Middle frontal gyrus (tissue), 1 donor: ENCODE data around the gene CENPQ.

Experiments
- DNase-seq: peaks from one replicate; pipeline ENCODE4 v3.0.0-alpha.2; 2015; ENCODE audit warnings: low spot score; ENCODE audit errors: extremely low spot score

The CENPQ gene

DNA sequence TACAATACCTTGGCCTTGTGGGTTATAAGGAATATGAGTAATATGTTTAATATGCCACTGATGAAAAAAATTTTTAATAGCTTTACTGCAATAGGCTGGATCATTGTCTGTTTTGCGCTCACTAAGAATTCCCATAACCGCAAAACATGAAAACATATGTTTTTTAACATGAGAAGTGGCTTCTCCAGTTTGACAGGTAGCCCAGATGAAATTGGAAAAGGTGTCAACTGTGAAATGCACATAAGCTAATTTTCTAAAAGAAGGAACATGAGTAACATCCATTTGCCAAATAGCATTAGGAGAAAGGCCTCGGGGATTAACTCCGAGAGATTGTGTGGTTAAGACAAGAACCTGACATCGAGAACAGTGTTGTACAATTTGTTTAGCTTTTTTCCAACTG, 41.5 kb downstream of the CENPQ start:
- no peak for DNase-seq

DNA sequence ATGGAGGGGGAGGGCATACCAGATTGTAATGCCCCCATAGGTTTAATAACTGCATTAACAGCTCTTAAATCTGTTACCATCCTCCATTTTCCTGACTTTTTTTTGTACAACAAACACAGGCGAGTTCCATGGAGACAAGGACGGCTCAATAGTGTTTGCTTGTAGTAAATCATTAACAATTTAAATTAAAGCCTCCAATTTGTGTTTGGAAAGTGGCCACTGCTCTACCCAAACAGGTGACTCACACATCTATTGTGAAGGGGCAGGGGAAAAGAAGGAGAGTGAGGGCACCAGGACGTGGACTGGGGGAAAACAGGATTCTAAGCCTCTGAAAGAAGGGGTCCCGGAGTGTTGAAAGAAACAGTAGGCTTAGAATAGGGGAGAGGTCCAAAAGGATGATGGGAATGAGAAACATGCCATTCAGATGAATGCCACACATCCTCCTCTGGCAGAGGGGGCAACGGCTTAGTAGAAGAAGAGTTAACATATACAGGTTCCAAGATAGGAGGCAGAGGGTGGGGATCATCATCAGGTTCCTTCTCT, 43.5 kb downstream of the CENPQ start:
- DNase-seq: no peak

DNA sequence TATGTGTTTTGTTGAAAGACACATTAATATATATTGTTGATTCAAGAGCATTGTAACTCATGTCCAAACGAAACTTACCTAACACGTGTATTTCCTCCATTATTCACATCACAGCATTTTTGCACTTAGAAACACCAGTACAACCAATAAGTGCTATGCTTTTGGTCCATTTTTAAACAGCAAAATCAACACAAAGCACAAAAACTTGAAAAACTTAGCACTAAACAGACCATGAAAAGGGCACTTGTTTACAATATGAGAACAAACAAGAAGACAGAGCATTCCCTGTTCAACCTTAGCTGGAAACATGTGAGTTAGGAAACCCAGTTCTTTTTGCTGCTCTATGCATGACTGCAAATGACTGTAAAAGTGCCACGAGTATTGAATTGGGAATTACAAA, 46.2 kb downstream of the CENPQ start:
- DNase-seq: no peak

DNA sequence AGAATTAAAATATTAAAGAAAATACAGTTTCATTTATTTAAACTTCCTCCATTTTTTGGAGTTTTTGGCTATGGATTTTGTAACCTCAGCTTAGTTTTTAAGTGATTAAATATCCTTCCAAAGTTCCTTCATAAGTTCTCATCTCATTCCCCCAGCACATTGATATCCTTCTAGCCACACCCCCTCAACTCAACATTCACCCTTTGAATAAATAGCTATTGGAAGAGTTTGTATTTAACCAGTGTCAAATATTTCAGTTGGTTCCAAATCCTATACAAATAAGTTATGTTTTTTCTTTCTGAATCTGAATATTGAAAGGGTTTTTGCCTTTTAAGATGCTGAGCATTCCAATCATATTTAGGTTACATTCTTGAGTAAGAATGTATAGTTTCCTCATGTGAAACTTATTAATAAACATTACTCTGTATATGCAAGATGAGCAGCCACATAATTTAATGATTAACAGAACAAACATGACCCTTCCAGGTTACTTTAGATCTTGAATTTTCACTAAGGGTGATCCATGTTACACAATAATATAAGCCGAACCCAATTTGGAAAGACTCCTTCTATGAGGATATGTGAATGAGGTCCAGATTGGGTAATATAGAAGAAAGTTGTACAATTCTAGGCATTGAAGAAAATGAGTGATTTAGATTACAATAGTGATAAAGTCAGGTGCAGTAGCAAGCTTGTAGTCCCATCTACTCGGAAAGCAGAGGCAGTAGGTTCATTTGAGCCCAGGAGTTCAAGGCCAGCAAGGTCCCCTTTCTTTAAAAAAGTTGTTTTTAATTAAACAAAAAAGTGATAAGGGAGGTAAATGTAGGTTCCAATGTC, 50.2 kb downstream of the CENPQ start:
- no peak for DNase-seq

DNA sequence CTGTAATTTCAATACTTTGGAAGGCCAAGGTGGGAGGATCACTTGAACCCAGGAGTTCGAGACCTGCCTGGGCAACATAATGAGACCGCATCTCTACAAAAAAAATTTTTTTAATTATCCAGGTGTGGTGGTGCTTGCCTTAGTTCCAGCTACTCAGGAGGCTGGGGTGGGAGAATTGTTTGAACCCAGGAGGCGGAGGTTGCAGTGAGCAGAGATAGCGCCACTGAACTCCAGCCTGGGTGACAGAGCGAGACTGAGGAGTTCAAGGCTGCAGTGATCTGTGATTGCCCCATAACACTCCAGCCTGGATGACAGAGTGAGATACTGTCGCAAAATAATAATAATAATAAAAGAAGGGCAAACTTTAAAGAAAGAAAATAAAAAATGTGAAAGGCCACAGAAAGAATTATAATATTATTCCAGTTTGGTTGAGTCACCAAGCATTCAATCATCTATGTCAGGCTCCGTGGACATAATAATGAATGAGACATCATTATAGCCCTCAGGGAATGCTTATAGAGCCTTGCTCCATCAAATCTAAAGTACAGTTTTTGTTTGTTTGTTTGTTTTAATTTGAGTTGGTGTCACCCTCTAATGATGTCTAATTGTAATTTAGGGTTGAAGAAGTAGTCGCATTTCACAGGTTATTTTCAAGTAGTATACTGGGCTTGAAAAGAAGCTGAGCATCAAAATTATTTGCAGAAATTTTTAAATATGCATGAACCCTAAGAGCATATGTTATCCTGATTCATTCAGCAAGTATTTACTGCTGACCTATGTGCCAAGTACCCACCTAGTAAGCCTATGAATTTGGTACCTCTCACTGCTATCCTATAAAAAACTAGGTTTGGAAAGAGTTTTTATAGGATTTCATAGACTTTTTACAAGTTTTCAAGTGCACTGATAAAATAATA, 51.7 kb downstream of the CENPQ start:
- no peak for DNase-seq

DNA sequence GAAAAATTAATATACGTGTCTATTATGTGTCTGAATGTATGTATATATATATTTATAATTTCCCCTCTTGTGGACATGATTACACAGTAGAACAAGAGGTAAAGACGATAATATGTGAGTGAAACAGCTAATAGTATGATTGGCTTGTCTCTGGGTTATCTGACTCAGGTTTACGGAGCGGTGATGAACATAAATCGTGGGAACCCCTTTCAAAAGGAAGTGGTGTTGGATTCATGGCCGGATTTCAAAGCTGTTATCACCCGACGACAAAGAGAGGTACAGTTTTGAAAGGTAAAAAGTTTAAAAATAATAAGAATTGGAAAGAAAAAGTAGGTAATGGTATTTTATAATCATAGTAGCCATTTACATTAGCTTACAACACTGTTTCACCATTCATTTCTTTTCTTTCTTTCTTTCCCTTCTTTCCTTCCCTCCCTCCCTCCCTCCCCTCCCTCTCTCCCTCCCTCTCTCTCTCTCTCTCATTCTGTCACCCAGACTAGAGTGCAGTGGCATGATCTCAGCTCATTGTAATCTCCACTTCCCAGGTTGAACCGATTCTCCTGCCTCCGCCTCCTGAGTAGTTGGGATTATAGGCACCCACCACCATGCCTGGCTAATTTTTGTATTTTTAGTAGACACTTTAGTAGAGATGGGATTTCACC, 52.4 kb downstream of the CENPQ start:
- DNase-seq: no peak

DNA sequence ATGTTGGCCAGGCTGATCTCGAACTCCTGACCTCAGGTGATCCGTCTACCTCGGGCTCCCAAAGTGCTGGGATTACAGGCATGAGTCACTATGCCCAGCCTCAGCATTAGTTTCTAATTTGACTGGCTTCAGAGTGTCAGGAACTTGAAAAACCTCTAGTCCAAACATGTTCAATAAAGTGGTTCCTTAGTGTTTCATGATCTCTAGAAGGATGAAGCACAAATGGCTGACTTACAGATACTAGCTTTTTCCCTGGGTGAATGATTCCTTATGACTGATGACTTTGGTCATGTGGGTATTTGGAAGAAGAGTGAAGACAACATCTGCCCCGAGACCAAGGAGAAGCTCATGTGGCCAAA, 53.0 kb downstream of the CENPQ start:
- no peak for DNase-seq

DNA sequence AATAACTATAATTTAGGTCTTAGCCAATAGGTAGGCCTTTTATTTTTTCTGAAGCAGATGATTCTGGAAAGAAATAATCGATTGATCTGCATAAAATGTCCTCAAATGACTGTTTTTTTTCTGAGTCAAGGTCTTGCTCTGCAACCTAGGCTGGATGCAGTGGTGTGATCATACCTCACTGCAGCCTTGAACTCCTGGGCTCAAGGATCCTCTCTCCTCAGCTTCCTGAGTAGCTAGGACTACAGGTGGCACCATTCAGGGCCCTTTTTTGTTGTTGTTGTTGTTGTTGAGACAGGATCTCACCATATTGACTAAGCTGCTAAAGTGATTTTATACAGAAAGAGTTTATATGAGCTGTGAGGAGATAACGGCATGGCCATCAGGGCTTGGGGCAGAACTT, 54.7 kb downstream of the CENPQ start:
- no peak for DNase-seq

DNA sequence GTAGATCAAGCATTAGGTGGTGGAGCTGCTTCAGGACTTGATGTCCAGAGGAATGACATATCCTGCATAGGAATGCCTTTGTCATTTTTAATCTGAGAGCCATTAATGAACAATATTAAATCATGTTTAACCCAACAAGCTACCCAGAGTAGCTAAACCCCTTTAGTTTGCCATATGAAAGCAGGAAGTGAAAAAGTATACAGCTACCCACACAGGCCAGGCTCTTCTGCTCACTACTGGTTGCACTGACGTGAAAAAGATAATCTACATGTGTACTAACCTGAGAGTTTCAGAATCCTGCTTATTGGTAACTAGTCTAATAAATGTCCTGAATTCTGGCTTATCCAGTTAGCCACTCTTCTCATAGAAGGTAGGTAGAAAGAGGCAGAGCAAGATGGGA, 56.5 kb downstream of the CENPQ start:
- DNase-seq: no peak

DNA sequence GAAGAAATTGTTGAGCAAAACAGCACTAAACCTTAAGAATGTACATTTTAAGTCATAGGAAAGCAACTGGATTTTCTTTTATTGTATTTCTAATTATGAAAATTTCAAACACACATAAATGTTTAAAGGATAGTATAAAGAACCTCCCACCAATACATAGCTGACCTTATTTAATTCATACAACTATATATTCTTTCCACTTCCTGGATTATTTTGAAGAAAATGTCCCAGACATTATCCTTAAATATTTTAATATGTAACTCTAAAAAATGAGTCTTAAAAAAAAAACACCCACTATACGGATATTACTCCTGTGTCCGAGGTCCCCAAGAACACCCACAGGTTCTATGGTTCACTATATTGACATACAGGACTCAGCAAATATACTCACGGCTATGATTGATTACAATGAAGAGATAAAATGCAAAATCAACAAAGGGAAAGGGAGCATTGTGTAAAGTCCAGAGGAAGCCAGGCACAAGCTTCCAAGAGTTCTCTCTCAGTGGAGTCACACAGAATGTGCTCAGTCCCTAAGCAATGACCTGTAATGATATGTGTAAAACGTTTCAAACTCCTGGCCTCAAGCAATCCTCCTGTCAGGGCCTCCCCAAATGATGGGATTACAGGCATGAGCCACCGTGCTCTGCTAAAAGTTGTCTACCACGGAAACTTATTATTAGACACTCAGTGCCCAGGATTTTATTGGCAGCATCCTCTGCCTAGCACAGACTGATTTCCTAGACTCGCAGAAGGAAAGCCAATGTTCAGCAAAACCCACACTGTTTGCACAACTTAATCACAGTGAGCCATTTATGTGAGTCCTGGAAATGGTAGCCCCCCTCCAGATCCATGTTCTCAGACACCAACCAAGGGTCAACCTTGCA, 59.8 kb downstream of the CENPQ start:
- no peak for DNase-seq

DNA sequence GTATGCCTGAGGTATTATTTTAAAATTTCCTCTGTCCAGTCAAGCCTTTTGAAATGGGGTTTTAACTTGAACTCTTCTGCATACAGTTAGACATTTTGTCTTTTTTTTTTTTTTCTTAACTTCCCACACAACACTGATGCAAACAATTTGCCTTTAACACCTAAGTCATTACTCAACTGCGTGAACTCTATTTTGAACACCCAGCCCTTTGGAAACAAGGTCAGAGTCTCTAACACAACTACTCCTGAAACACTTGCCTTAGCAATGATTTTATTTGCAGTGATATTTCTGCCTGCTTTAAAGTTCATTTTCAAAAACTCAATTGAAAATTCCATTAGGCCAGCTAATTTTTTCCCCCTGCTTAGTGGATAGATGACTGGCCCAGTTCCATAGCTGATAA, 60.7 kb downstream of the CENPQ start:
- no peak for DNase-seq

DNA sequence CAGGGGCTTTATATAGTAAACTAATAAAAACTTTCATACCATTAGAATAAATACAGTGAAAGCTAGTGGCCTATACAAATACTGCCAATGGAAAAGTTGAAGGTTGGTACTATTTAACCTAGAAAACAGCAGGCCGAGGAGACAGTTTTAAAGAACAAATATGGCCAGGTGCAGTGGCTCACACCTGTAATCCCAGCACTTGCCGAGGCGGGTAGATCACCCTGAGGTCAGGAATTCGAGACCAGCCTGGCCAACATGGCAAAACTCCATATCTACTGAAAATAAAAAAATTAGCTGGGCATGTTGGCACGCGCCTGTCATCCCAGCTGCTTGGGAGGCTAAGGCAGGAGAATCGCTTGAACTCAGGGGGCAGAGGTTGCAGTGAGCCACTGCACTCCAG, 61.4 kb downstream of the CENPQ start:
- no peak for DNase-seq

DNA sequence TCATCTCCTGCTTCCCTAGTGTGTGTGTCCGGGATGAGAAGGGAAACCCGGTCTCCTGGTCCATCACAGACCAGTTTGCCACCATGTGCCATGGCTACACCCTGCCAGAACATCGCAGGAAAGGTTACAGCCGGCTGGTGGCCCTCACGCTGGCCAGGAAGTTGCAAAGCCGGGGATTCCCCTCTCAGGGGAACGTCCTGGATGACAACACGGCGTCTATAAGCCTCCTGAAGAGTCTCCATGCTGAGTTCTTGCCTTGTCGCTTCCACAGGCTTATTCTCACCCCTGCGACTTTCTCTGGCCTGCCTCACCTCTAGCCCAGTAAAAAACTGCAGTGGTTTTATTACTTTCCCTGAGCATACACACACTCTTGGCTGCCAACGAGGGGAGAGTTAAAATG, 63.4 kb downstream of the CENPQ start:
- DNase-seq: no peak

DNA sequence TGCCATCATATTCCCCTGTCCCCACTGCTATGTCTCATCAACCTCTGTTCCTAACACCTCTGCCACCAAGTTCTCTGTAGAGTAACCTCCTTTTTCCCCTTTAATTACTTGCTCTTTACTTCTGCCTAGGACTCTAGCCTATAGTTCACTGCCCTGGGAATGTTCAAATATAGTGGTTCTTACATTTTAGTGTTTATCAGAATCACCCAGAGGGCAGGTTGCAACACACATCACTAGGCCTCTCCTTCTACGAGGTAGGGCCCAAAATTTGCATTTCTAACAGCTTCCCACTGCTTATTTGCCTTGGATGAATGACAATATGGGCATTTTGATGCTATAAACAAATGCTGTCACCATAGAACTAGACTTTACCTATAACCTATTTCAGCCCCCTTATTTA, 64.2 kb downstream of the CENPQ start:
- DNase-seq: no peak

DNA sequence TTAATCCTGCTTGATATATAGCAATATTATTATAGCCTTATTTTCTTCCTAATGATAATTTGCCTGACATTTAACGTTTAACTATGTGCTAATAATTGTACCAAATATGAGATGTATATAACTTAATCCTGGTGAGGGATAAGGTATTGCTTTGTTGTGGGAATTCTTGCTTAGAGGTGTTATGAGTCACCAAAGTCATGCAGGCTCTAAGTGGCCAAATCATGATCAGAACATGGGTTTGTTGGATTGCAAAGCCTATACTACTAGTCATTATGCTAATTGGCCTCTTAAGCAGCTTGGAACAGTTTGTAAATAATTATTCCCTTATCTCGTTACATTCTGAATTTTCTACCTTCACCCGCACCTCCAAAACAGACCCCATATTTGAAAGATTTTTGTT, 65.4 kb downstream of the CENPQ start:
- DNase-seq: no peak

DNA sequence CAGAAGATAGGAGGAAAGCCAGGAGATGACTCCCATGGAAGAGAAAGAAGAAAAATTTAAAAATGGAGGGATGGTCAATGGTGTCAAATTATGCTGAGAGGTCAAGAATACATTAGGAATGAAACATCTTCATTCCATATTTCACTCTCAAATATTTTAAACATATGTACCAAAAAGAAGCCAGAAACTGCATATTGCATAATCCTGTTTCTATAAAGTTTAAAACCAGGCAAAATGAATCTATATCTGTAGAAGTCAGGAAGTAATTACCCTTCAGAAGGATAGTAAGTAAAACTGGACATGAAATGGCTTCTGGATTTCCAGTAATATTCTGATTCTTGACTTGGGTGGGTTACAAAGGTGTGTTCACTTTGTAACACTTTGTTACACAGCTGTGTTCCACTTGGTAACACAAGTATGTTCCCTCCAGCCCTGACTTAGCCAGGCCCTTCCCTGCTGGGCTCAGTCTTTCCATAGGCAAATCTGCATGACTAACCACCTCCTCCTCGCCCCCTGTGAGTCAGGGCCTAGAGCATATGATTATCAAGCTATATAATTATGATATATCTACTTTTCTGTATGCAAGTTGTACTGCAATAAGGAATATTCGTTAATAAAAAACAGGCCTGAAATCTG, 67.1 kb downstream of the CENPQ start:
- no peak for DNase-seq

DNA sequence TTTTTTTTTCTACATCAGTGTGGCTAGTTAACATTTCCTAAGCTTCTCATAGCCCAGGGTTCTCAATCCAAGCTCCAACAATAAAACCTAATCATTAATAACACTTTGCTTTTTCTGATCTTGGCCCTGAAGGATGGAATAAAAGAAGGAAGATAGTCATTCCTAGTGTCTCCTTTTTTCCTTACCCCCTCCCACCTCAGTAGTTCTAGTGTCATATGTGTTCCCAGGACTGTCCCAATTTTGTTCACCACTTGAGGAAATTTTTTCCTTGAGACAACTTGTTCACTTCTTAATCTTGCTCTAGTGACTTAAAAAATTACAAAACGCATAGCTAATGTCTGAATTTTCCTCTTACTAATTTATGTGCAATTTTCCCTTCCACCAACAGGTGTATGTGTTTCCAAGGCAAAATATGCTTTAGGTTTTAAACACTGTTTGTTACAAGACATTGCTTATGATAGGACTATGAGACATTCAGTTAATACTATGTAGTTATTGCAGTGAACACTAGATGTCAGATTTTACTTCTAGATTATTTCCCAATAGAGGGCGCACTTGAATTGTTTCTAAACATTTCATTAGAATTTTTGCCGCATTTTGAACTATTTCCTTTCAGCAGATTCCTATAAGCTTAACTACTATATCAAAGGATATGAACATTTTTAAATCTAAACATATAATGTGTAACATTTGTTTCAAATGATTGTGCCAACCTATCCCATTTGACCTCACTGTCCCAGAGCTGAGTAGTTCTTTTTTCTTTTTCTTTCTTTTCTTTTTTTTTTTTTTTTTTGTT, 68.8 kb downstream of the CENPQ start:
- peak; percentile 48 for DNase-seq

DNA sequence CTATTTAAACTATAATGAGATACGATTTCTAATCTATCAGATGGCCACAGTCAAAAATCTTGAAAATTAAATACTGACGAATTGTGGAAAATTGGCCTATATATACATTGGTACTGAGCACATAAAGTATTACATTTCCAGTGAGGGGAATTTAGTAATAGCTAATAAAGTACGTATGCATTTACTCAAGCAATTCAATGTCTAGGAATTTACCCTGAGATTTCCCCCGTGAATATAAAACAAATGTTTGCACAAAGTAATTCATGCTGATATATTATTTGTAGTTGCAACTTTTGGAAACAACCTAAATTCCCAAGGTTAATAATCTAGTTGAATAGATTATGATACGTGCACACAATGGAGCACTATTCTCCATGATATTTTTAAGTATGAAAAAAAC, 72.6 kb downstream of the CENPQ start:
- no peak for DNase-seq

DNA sequence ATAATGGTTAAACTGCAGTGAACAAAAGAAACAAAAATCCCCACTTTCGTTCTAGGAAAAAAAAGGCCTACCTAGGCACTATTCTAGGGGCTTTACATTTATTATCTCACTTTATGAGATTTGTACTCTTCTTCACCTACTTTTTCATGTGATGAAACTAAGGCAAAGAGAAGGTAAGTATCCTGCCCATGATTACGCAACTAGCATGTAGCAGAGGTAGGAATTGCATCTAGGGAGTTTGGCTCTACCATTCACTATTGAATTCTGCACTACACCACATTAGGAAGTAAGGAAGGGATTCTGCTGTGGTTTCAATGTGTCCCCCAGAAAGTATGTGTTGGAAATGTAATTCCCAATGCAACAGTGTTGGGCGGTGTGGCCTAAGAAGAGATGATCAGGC, 75.9 kb downstream of the CENPQ start:
- no peak for DNase-seq

DNA sequence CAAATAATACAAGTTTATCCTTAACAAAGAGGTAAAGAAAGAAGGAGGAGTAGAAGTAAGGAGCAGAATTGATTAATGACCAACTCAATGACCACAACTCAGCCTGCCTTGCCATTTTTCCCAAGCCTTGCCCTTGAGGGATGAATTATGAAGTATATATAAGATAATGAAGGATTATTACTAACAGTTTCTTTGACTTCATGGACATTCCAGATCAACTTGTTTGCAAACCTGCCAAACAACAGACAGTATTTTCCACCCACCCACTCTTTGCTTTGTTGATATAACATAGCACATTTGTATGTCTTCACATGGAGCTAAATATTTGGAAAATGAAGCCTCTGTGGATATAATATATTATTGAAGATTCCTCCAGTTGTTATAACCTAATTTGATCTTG, 77.4 kb downstream of the CENPQ start:
- no peak for DNase-seq
